Endothelial cell of umbilical vein (primary cell): Measurements from ENCODE around the gene LRR1. TPM values are rescaled to one million over a fixed set of nuclear protein-coding genes. Genes with fewer than 3 reads are reported as not detected.

ENCODE experiments used
- BruUV-seq: library from RNA; stranded (reverse); fragments of 400-500 nt; replicated peaks from 2 replicates; lab custom pipeline; 2021; lab: Mats Ljungman, UMichigan
- CTCF ChIA-PET: fragments of 300-600, 350-600 bp; sonication (Branson Sonifier 250); formaldehyde crosslinking; loops from one replicate; lab custom pipeline; 2021; ENCODE audit warnings: antibody characterized with exemption, inconsistent platforms; lab: Charles Lee
- POLR2A ChIA-PET: fragments of 300-600, 350-600 bp; sonication (Branson Sonifier 250); formaldehyde crosslinking; loops from one replicate; lab custom pipeline; 2021; ENCODE audit warnings: antibody characterized with exemption, inconsistent platforms; lab: Charles Lee
- DNase-seq: peaks from one replicate; pipeline ENCODE4 v3.0.0-alpha.2; 2011; ENCODE audit warnings: low read depth, low spot score
- FAIRE-seq: peaks from 2 replicates; lab custom pipeline; 2011; peaks lifted over from hg19 to GRCh38; lab: Jason Lieb, UNC
- H2AFZ ChIP-seq: 2 replicates; pipeline ENCODE4 v1.6.0; 2012; ENCODE audit warnings: low read depth, low read length, control low read depth, inconsistent platforms
- H3K27ac ChIP-seq: 2 replicates; pipeline ENCODE4 v1.5.1; 2011; ENCODE audit warnings: low read depth, mild to moderate bottlenecking, control low read depth, low read length, moderate library complexity; ENCODE audit not compliant: insufficient read depth
- H3K27me3 ChIP-seq, 2 experiments: 2 replicates each; pipeline versions ENCODE4 v1.6.0 to v1.6.1; 2011; ENCODE audit warnings: low read length in 2 of 2, mixed read lengths in 1 of 2; ENCODE audit not compliant: control insufficient read depth in 2 of 2, insufficient read depth in 2 of 2
- H3K36me3 ChIP-seq, 2 experiments: 2 replicates in 1 of 2; 3 replicates in 1 of 2; pipeline ENCODE4 v1.5.1; 2011; ENCODE audit warnings: low read length in 2 of 2, mild to moderate bottlenecking in 1 of 2, moderate library complexity in 1 of 2; ENCODE audit not compliant: control insufficient read depth in 2 of 2, insufficient read depth in 2 of 2; ENCODE audit errors: extremely low read depth in 1 of 2
- H3K4me1 ChIP-seq: 3 replicates; pipeline ENCODE4 v1.5.1; 2011; ENCODE audit warnings: mild to moderate bottlenecking, low read length; ENCODE audit not compliant: control insufficient read depth, insufficient read depth; ENCODE audit errors: extremely low read depth
- H3K4me2 ChIP-seq: 2 replicates; pipeline ENCODE4 v1.6.1; 2011; ENCODE audit warnings: low read length, control low read depth, mixed read lengths; ENCODE audit not compliant: insufficient read depth
- H3K4me3 ChIP-seq, 3 experiments: fragments of 200-600 bp in 1 of 3; sonication (generic), shearing (Covaris generic) in 1 of 3; replicated peaks in 1 of 3; 2 replicates each; pipeline ENCODE4 v1.5.1; 2011 to 2016; ENCODE audit warnings: control low read depth in 3 of 3, low read length in 3 of 3, mild to moderate bottlenecking in 2 of 3, inconsistent platforms in 1 of 3, low read depth in 1 of 3, moderate library complexity in 1 of 3; ENCODE audit not compliant: insufficient read depth in 1 of 3
- H3K79me2 ChIP-seq: 2 replicates; pipeline ENCODE4 v1.6.0; 2012; ENCODE audit warnings: low read length, inconsistent platforms; ENCODE audit not compliant: control insufficient read depth, insufficient read depth
- H3K9ac ChIP-seq: replicated peaks from 2 replicates; pipeline ENCODE3; 2011; ENCODE audit warnings: low read length, control low read depth; ENCODE audit not compliant: insufficient read depth; ENCODE audit errors: extremely low read depth
- H3K9me1 ChIP-seq: replicated peaks from 3 replicates; pipeline ENCODE4 v1.6.0; 2011; ENCODE audit warnings: mild to moderate bottlenecking, low read length; ENCODE audit not compliant: control insufficient read depth, insufficient read depth; ENCODE audit errors: extremely low read depth
- H3K9me3 ChIP-seq: replicated peaks from 2 replicates; pipeline ENCODE4 v1.5.1; 2012; ENCODE audit warnings: low read length, inconsistent platforms; ENCODE audit not compliant: control insufficient read depth, insufficient read depth
- H4K20me1 ChIP-seq: replicated peaks from 2 replicates; pipeline ENCODE3; 2011; ENCODE audit warnings: mild to moderate bottlenecking, low read length; ENCODE audit not compliant: control insufficient read depth, insufficient read depth; ENCODE audit errors: extremely low read depth
- EZH2 ChIP-seq: IDR thresholded peaks from 2 replicates; pipeline ENCODE4 v1.6.1; 2012; ENCODE audit warnings: borderline replicate concordance, low read depth, mild to moderate bottlenecking, moderate library complexity, low read length, inconsistent platforms; ENCODE audit not compliant: severe bottlenecking
- FOS ChIP-seq: IDR thresholded peaks from 2 replicates; pipeline ENCODE4 v1.6.1; 2011; ENCODE audit warnings: mild to moderate bottlenecking, low read length, moderate library complexity, borderline replicate concordance; ENCODE audit not compliant: insufficient read depth
- JUN ChIP-seq: IDR thresholded peaks from 2 replicates; pipeline ENCODE4 v1.6.1; 2011; ENCODE audit warnings: borderline replicate concordance, low read depth; ENCODE audit not compliant: insufficient read length, insufficient read depth
- MYC ChIP-seq: IDR thresholded peaks from one replicate; pipeline ENCODE4 v1.6.1; 2011; ENCODE audit warnings: mild to moderate bottlenecking, low read depth, low read length
- POLR2A ChIP-seq: IDR thresholded peaks from 2 replicates; pipeline ENCODE4 v1.6.1; 2012; ENCODE audit warnings: low read depth, mild to moderate bottlenecking, control low read depth, low read length
- POLR2AphosphoS5 ChIP-seq: IDR thresholded peaks from 2 replicates; pipeline ENCODE4 v1.6.1; 2012; ENCODE audit warnings: low read depth, mild to moderate bottlenecking, control low read depth, low read length, moderate library complexity; ENCODE audit not compliant: insufficient read depth
- dilution Hi-C: fragments of 300-500 bp; cut with MboI; formaldehyde crosslinking; loops from one replicate; pipeline ENCODE4 v1.15.0; 2019; ENCODE audit warnings: low sequenced_read_pairs; ENCODE audit not compliant: extremely low pct_ligation_motif_present
- intact Hi-C: fragments of 100-400 bp; cut with micrococcal nuclease; formaldehyde crosslinking; loops from one replicate; pipeline ENCODE4 v1.10.0; 2022
- polyA plus RNA-seq, 4 experiments: library from polyadenylated mRNA; depleted of rRNA in 3 of 4; stranded (reverse) in 3 of 4; unstranded in 1 of 4; fragments of >200 nt; gene quantifications; 2 replicates each; pipeline versions ENCODE4 v1.2.1 to v1.2.3, GENCODE V29; 2011 to 2012; ENCODE audit warnings: missing spikeins in 1 of 4
- total RNA-seq: library from RNA; stranded (reverse); gene quantifications from 2 replicates; pipeline ENCODE4 v1.2.3, GENCODE V29; 2021
- TF ChIP-seq, protein P1 (sequence below): IDR thresholded peaks from 2 replicates; pipeline ENCODE4 v1.6.1; 2011; ENCODE audit not compliant: insufficient read depth, insufficient read length
- TF ChIP-seq, protein P2 (sequence below), 2 donors: IDR thresholded peaks; 1 replicate in 1 of 2; 2 replicates in 1 of 2; pipeline ENCODE4 v1.5.1; 2011; ENCODE audit warnings: low read length in 2 of 2, mild to moderate bottlenecking in 2 of 2, moderate library complexity in 2 of 2, control low read depth in 1 of 2, inconsistent platforms in 1 of 2, low read depth in 1 of 2; ENCODE audit not compliant: insufficient read depth in 1 of 2; ENCODE audit errors: extremely low read depth in 1 of 2

Gene LRR1
- total and polyA plus RNA-seq, 2 donors (not counting 3 experiments of a cell fraction or from before 2014, with no cell fraction given) = 17.7 to 30.9 TPM

DNA sequence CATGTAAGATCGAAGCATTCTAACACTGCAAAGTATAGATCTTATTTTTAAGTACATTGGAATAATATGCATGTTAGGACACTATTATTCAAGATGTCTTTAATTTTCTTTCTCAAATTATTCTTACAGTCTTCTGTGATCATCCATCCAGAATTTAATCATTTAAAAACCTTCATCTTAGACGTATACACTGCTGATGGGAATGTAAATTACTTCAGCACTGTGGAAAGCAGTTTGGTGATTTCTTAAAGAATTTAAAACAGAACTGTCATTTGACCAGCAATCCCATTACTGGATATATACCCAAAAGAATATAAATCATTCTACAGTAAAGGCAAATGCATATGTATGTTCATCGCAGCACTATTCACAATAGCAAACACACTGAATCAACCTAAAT lies 9.4 kb upstream of the LRR1 start:
- no peaks in the 10 kb centered on the region for H3K27me3 ChIP-seq
- H3K4me2 ChIP-seq = no peak overlapping the region
- H3K9me1 ChIP-seq = no peaks in the 10 kb centered on the region
- H2AFZ ChIP-seq = no peak overlapping the region
- H3K27ac ChIP-seq = no peak overlapping the region
- dilution Hi-C loops (no loop called here), intact Hi-C loops (loop anchor here (5.0 kb wide), 1 partner anchor 92 kb away; no protein-coding TSS in a partner anchor)
- ChIA-PET CTCF (no interaction called here), POLR2A (interaction anchor here (0.7 kb wide), 1 partner anchor 327 kb away, joined by 4 read pairs; no protein-coding TSS in a partner anchor)
- DNase-seq (no peak), FAIRE-seq (no peak)
- TF ChIP-seq MYC (no peak), POLR2AphosphoS5 (no peak), POLR2A (no peak), EZH2 (no peak)
- TF ChIP-seq, protein P1, sequence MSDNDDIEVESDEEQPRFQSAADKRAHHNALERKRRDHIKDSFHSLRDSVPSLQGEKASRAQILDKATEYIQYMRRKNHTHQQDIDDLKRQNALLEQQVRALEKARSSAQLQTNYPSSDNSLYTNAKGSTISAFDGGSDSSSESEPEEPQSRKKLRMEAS = no peak
- TF ChIP-seq, protein P2, sequence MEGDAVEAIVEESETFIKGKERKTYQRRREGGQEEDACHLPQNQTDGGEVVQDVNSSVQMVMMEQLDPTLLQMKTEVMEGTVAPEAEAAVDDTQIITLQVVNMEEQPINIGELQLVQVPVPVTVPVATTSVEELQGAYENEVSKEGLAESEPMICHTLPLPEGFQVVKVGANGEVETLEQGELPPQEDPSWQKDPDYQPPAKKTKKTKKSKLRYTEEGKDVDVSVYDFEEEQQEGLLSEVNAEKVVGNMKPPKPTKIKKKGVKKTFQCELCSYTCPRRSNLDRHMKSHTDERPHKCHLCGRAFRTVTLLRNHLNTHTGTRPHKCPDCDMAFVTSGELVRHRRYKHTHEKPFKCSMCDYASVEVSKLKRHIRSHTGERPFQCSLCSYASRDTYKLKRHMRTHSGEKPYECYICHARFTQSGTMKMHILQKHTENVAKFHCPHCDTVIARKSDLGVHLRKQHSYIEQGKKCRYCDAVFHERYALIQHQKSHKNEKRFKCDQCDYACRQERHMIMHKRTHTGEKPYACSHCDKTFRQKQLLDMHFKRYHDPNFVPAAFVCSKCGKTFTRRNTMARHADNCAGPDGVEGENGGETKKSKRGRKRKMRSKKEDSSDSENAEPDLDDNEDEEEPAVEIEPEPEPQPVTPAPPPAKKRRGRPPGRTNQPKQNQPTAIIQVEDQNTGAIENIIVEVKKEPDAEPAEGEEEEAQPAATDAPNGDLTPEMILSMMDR (IDR thresholded peaks at IDR 0.05; ENCODE audit: extremely low read depth in 1 of 2, insufficient read depth in 1 of 2, low read depth in 1 of 2, low read length in 2 of 2) = no peak
- peaks cover 5% of the 10 kb centered on the region for H4K20me1 ChIP-seq
- no peak overlapping the region for H3K9ac ChIP-seq
- H3K4me3 ChIP-seq = no peak overlapping the region
- no TSS peak for BruUV-seq
- H3K4me1 ChIP-seq = peaks cover 5% of the 10 kb centered on the region
- H3K36me3 ChIP-seq = no peaks in the 10 kb centered on the region
- peaks cover 17% of the 10 kb centered on the region for H3K79me2 ChIP-seq
- H3K9me3 ChIP-seq = no peaks in the 10 kb centered on the region

DNA sequence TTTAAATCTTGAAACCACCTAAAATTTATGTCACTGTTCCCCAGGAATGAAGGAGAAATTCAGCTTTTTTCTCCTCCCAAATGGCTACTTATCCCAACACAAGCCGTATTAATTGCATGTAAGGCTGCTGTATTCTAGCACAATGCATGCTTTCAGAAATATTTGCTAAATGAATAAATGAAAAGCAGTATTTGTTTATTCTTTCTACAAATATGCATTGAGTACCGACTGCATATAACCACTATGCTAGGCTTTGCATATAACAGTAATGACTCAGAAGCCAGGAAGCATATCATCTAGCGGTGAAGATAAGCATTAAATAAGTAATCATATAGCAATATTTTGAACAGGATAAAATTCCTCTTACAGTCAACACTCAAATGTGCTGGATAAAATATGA lies 5.7 kb upstream of the LRR1 start:
- H4K20me1 ChIP-seq = no peaks in the 10 kb centered on the region
- FAIRE-seq (no peak), DNase-seq (peak; percentile 40)
- no peak overlapping the region for H3K9ac ChIP-seq
- H3K9me1 ChIP-seq = no peaks in the 10 kb centered on the region
- no peaks in the 10 kb centered on the region for H3K27me3 ChIP-seq
- no peak overlapping the region for H3K27ac ChIP-seq
- intact Hi-C loops = no loop called here
- no TSS peak for BruUV-seq
- peak overlapping the region; percentile 2 for H3K4me2 ChIP-seq
- POLR2A ChIA-PET = no interaction called here
- H3K9me3 ChIP-seq = no peaks in the 10 kb centered on the region
- TF ChIP-seq MYC (no peak), JUN (peak; percentile 13), FOS (peak; percentile 67)
- no peaks in the 10 kb centered on the region for H3K79me2 ChIP-seq
- no peak overlapping the region for H3K4me3 ChIP-seq
- H3K4me1 ChIP-seq = peaks cover 7% of the 10 kb centered on the region
- CTCF ChIA-PET = no interaction called here
- H3K36me3 ChIP-seq = no peaks in the 10 kb centered on the region
- dilution Hi-C loops = no loop called here
- no peak overlapping the region for H2AFZ ChIP-seq
